ENCODE results near the gene LY9.

GRCh38 chr1:160778976-160779375 is 17.0 kb upstream of the LY9 start:
- TF ChIP-seq CTCF (IDR thresholded peaks at IDR 0.05) (no peak), POLR2A (IDR thresholded peaks at IDR 0.05) (no peak), POLR2AphosphoS5 (IDR thresholded peaks at IDR 0.05) (no peak)

Measured in upper lobe of left lung (tissue), 4 donors.